ENCODE data around the gene PEA15. TPM values are rescaled to one million over a fixed set of nuclear protein-coding genes. Genes with fewer than 3 reads are reported as not detected.

Gene PEA15
- total RNA-seq, 1 experiment from 2014 or later = 153 TPM

DNA sequence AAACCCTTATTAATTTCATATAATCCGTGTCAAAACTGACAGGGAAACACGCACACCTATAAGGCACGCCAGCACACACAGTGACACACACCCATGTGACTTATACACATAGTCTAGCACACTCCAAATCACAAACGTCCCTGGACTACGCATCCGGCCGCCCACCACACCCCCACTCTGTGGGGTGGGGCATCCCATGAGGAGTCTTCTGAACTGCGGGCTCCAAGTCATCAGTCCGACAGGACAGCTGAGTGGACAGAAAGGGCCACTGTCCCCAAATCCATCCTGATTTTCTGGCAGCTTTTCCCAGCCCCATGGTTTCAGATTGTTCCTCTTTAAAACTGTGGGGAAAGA, 829 bp downstream of the PEA15 start:
- H3K4me1 Mint-ChIP-seq (ENCODE audit: low read depth, unreplicated experiment) = peaks cover 36% of the 10 kb centered on the region
- H3K9me3 Mint-ChIP-seq (ENCODE audit: low read depth, unreplicated experiment) = no peaks in the 10 kb centered on the region
- H3K4me3 Mint-ChIP-seq (ENCODE audit: low read depth, unreplicated experiment) = peak overlapping the region; percentile 80
- DNase-seq = peak; percentile 54
- peaks cover 59% of the 10 kb centered on the region for H3K36me3 Mint-ChIP-seq (ENCODE audit: insufficient read depth, unreplicated experiment)
- TSS peak; percentile 12 for BruUV-seq (replicated peaks)
- H3K27ac Mint-ChIP-seq (ENCODE audit: unreplicated experiment) = peak overlapping the region; percentile 16
- intact Hi-C loops (cut with micrococcal nuclease; ENCODE audit: unreplicated experiment) = no loop called here
- CTCF ChIA-PET = interaction anchor here (0.7 kb wide), 1 partner anchor 105 kb away, joined by 3 read pairs; no protein-coding TSS in a partner anchor
- no peaks in the 10 kb centered on the region for H3K27me3 Mint-ChIP-seq (ENCODE audit: unreplicated experiment)
- TF ChIP-seq, protein P1, sequence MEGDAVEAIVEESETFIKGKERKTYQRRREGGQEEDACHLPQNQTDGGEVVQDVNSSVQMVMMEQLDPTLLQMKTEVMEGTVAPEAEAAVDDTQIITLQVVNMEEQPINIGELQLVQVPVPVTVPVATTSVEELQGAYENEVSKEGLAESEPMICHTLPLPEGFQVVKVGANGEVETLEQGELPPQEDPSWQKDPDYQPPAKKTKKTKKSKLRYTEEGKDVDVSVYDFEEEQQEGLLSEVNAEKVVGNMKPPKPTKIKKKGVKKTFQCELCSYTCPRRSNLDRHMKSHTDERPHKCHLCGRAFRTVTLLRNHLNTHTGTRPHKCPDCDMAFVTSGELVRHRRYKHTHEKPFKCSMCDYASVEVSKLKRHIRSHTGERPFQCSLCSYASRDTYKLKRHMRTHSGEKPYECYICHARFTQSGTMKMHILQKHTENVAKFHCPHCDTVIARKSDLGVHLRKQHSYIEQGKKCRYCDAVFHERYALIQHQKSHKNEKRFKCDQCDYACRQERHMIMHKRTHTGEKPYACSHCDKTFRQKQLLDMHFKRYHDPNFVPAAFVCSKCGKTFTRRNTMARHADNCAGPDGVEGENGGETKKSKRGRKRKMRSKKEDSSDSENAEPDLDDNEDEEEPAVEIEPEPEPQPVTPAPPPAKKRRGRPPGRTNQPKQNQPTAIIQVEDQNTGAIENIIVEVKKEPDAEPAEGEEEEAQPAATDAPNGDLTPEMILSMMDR (IDR thresholded peaks at IDR 0.05; ENCODE audit: unreplicated experiment) = no peak

DNA sequence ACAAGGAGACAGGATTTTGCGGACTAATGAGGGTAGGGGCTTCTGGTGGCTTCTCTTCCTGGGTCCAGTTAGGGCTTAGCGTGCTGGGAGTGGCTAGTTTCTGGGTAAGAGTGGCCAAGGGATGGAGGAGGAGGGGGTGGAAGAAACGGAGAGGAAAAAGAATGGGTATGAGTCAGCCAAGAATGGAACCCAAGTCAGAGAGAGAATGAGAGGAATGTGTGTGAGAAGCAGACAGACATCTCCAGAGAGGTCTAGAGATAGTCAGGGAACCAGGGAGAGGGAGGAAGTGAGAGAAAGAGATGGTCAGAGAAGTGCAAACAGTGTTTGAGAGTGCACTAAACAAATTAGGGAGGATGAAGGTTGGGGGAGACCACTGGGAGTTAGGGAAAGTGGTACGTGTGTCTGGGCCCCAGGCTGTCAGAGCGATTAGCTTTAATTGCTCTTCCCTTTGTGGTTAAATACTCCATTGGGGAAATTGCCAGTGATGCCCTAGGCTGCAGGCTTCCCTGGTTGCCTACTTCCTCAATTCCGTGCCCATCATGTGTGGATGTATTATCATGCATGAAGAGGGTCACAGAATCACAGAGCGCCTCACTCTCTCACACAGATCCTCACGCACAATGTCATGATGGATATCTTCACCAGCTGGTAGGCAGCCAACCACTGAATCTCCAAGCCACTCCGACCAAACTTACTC, 1.4 kb downstream of the PEA15 start:
- Mint-ChIP-seq H3K9me3 (ENCODE audit: low read depth, unreplicated experiment) (no peaks in the 10 kb centered on the region), H3K4me3 (ENCODE audit: low read depth, unreplicated experiment) (peak overlapping the region; percentile 80), H3K4me1 (ENCODE audit: low read depth, unreplicated experiment) (peaks cover 36% of the 10 kb centered on the region), H3K27ac (ENCODE audit: unreplicated experiment) (peak overlapping the region; percentile 16), H3K27me3 (ENCODE audit: unreplicated experiment) (no peaks in the 10 kb centered on the region), H3K36me3 (ENCODE audit: insufficient read depth, unreplicated experiment) (peaks cover 65% of the 10 kb centered on the region)
- intact Hi-C loops (cut with micrococcal nuclease; ENCODE audit: unreplicated experiment) = no loop called here
- BruUV-seq (replicated peaks) = no TSS peak
- CTCF ChIA-PET = interaction anchor here (0.7 kb wide), 1 partner anchor 105 kb away, joined by 3 read pairs; no protein-coding TSS in a partner anchor
- TF ChIP-seq, protein P1 (IDR thresholded peaks at IDR 0.05; ENCODE audit: unreplicated experiment) = no peak
- peak; percentile 28 for DNase-seq

- TSS peak; percentile 22 for BruUV-seq (replicated peaks)
- intact Hi-C loops (cut with micrococcal nuclease; ENCODE audit: unreplicated experiment) = no loop called here
- Mint-ChIP-seq H3K4me1 (ENCODE audit: low read depth, unreplicated experiment) (peaks cover 36% of the 10 kb centered on the region), H3K9me3 (ENCODE audit: low read depth, unreplicated experiment) (no peaks in the 10 kb centered on the region), H3K4me3 (ENCODE audit: low read depth, unreplicated experiment) (no peak overlapping the region), H3K36me3 (ENCODE audit: insufficient read depth, unreplicated experiment) (peaks cover 71% of the 10 kb centered on the region), H3K27me3 (ENCODE audit: unreplicated experiment) (no peaks in the 10 kb centered on the region), H3K27ac (ENCODE audit: unreplicated experiment) (peak overlapping the region; percentile 16)
- DNase-seq = no peak
- TF ChIP-seq, protein P1 (IDR thresholded peaks at IDR 0.05; ENCODE audit: unreplicated experiment) = no peak
- CTCF ChIA-PET = no interaction called here
Measured at GRCh38 chr1:160207118-160207650, 2.0 kb downstream of the PEA15 start.

GRCh38 chr1:160207771-160208556, 2.8 kb downstream of the PEA15 start:
- peaks cover 36% of the 10 kb centered on the region for H3K4me1 Mint-ChIP-seq (ENCODE audit: low read depth, unreplicated experiment)
- no peak overlapping the region for H3K27ac Mint-ChIP-seq (ENCODE audit: unreplicated experiment)
- H3K36me3 Mint-ChIP-seq (ENCODE audit: insufficient read depth, unreplicated experiment) = peaks cover 79% of the 10 kb centered on the region
- TF ChIP-seq, protein P1 (IDR thresholded peaks at IDR 0.05; ENCODE audit: unreplicated experiment) = no peak
- no TSS peak for BruUV-seq (replicated peaks)
- no peaks in the 10 kb centered on the region for H3K27me3 Mint-ChIP-seq (ENCODE audit: unreplicated experiment)
- H3K9me3 Mint-ChIP-seq (ENCODE audit: low read depth, unreplicated experiment) = no peaks in the 10 kb centered on the region
- H3K4me3 Mint-ChIP-seq (ENCODE audit: low read depth, unreplicated experiment) = no peak overlapping the region
- DNase-seq = no peak
- intact Hi-C loops (cut with micrococcal nuclease; ENCODE audit: unreplicated experiment) = no loop called here
- CTCF ChIA-PET = no interaction called here

All from Calu3 (cell line).